Sigmoid colon (tissue), 4 donors: ENCODE measurements around the gene CAMTA1.

ENCODE experiments used
- CTCF ChIP-seq, 4 experiments: fragments of 450-650 bp in 3 of 4; fragments of 200-600 bp in 1 of 4; IDR thresholded peaks; one replicate each; pipeline ENCODE4 v1.5.1; 2016 to 2019; ENCODE audit warnings: antibody characterized with exemption in 4 of 4, mild to moderate bottlenecking in 3 of 4, moderate library complexity in 2 of 4
- EP300 ChIP-seq, 4 donors: sonication (generic); formaldehyde crosslinking; IDR thresholded peaks; one replicate each; pipeline ENCODE4 v1.6.1; 2017; ENCODE audit warnings: antibody characterized with exemption in 4 of 4
- POLR2A ChIP-seq, 2 donors: fragments of 450-650 bp; IDR thresholded peaks; one replicate each; pipeline ENCODE4 v1.6.1; 2016; ENCODE audit warnings: antibody characterized with exemption in 2 of 2, mild to moderate bottlenecking in 2 of 2, moderate library complexity in 2 of 2
- POLR2AphosphoS5 ChIP-seq, 4 donors: sonication (generic); formaldehyde crosslinking; IDR thresholded peaks; one replicate each; pipeline ENCODE4 v1.6.1; 2017; ENCODE audit warnings: antibody characterized with exemption in 4 of 4

DNA sequence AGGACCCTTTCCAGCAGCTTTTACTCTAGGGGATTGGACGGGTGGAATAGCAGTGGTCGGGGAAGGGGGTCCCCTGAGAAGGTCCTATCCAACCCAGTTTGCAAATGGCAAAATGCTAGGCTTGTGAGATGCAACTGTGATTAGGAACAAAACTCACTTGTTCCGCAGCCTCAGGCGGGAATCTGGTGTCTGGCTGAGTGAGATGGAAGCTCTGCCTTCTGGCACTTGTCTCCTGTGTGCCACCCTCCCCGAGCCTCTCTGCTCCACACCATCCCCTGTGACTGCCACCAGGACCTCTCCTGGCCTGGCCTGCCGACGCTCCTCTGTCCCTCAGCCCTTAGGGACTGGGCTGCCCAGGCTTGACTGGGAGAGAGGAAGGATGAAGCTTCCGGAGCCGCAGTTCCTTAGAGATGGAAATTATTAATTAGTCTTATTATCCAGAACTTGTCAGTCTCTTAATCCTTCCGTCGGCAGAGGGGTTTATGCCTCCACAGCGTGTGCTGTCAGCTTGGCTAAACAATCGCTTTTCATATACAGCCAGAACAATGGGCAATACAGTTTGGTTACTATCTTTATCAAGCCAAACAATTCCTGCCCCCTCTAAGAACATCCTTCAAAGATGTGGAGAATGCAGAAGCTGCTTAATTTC, 693.0 kb downstream of the CAMTA1 start:
- no peak for TF ChIP-seq CTCF (IDR thresholded peaks at IDR 0.05)
- no peak for TF ChIP-seq POLR2AphosphoS5 (IDR thresholded peaks at IDR 0.05)
- TF ChIP-seq POLR2A (IDR thresholded peaks at IDR 0.05), result no peak
- TF ChIP-seq EP300 (IDR thresholded peaks at IDR 0.05), result no peak
